SK-N-SH (cell line): ENCODE data around the gene TBXT. TPM values are rescaled to one million over a fixed set of nuclear protein-coding genes. Genes with fewer than 3 reads are reported as not detected.

Experiments
- CTCF ChIA-PET: fragments of 300-600, 350-600 bp; formaldehyde crosslinking; extraction: SDS; loops from one replicate; lab custom pipeline; 2021; lab: Yijun Ruan, JAX
- POLR2A ChIA-PET: fragments of 350-600 bp; sonication (Branson Sonifier 250); formaldehyde crosslinking; extraction: SDS; loops from one replicate; lab custom pipeline; 2020; ENCODE audit warnings: antibody characterized with exemption, inconsistent platforms; lab: Yijun Ruan, JAX
- DNase-seq: peaks from one replicate; pipeline ENCODE4 v3.0.0; 2012
- H2AFZ ChIP-seq: fragments of 200-600 bp; sonication (generic); 2 replicates; pipeline ENCODE4 v1.8.1; 2016; ENCODE audit warnings: antibody characterized with exemption, mild to moderate bottlenecking, low read depth
- H3F3A ChIP-seq: fragments of 200-600 bp; sonication (generic); replicated peaks from 2 replicates; pipeline ENCODE3; 2016; ENCODE audit warnings: antibody characterized with exemption, mild to moderate bottlenecking; ENCODE audit not compliant: insufficient read depth
- H3K27ac ChIP-seq, 2 experiments: fragments of 200-500 bp in 1 of 2; fragments of 200-600 bp in 1 of 2; sonication (Bioruptor generic) in 1 of 2; sonication (generic), shearing (Covaris generic) in 1 of 2; 2 replicates each; pipeline versions ENCODE4 v1.5.1 to v1.6.1; 2014 to 2016; ENCODE audit warnings: low read depth in 2 of 2, inconsistent platforms in 1 of 2, low read length in 1 of 2, mild to moderate bottlenecking in 1 of 2, mixed read lengths in 1 of 2
- H3K27me3 ChIP-seq: fragments of 200-600 bp; sonication (generic), shearing (Covaris generic); 2 replicates; pipeline ENCODE4 v1.6.1; 2016; ENCODE audit warnings: mixed run types; ENCODE audit not compliant: insufficient read depth
- H3K36me3 ChIP-seq, 2 experiments: fragments of 200-500 bp in 1 of 2; fragments of 200-600 bp in 1 of 2; sonication (Bioruptor generic) in 1 of 2; sonication (generic) in 1 of 2; replicated peaks in 1 of 2; 2 replicates each; pipeline versions ENCODE3 to v1.5.1; 2014 to 2016; ENCODE audit warnings: low read length in 1 of 2, mild to moderate bottlenecking in 1 of 2; ENCODE audit not compliant: insufficient read depth in 2 of 2, control insufficient read depth in 1 of 2
- H3K4me1 ChIP-seq, 2 experiments: fragments of 200-500 bp in 1 of 2; fragments of 200-600 bp in 1 of 2; sonication (Bioruptor generic) in 1 of 2; sonication (generic), shearing (Covaris generic) in 1 of 2; 2 replicates each; pipeline versions ENCODE4 v1.5.1 to v1.6.1; 2014 to 2016; ENCODE audit warnings: low read depth in 1 of 2, low read length in 1 of 2, mixed run types in 1 of 2; ENCODE audit not compliant: insufficient read depth in 2 of 2, control insufficient read depth in 1 of 2
- H3K4me2 ChIP-seq: fragments of 200-600 bp; sonication (generic), shearing (Covaris generic); 2 replicates; pipeline ENCODE4 v1.6.1; 2017; ENCODE audit warnings: mixed run types
- H3K4me3 ChIP-seq, 2 experiments: fragments of 200-500 bp in 1 of 2; fragments of 200-600 bp in 1 of 2; sonication (Bioruptor generic) in 1 of 2; sonication (generic), shearing (Covaris generic) in 1 of 2; 2 replicates each; pipeline versions ENCODE4 v1.5.1 to v1.8.1; 2014 to 2016; ENCODE audit warnings: low read depth in 2 of 2, inconsistent platforms in 1 of 2, low read length in 1 of 2, mild to moderate bottlenecking in 1 of 2, mixed read lengths in 1 of 2, moderate library complexity in 1 of 2
- H3K79me2 ChIP-seq: fragments of 200-600 bp; sonication (generic); 2 replicates; pipeline ENCODE4 v1.8.1; 2017; ENCODE audit warnings: mild to moderate bottlenecking; ENCODE audit not compliant: insufficient read depth
- H3K9ac ChIP-seq: fragments of 200-600 bp; sonication (generic); 2 replicates; pipeline ENCODE4 v1.6.1; 2017; ENCODE audit warnings: mixed run types
- H3K9me2 ChIP-seq: fragments of 200-600 bp; sonication (generic); 2 replicates; pipeline ENCODE4 v1.6.1; 2017; ENCODE audit warnings: mixed run types
- H3K9me3 ChIP-seq: fragments of 200-600 bp; sonication (generic); 2 replicates; pipeline ENCODE4 v1.6.1; 2017; ENCODE audit warnings: mixed run types, mild to moderate bottlenecking, moderate library complexity
- H4K20me1 ChIP-seq: fragments of 200-600 bp; sonication (generic); 2 replicates; pipeline ENCODE4 v1.6.1; 2017; ENCODE audit warnings: mild to moderate bottlenecking, mixed run types; ENCODE audit not compliant: insufficient read depth
- CHD2 ChIP-seq: fragments of 150-350 bp; IDR thresholded peaks from 2 replicates; pipeline ENCODE4 v1.6.1; 2018; ENCODE audit warnings: low read length; ENCODE audit not compliant: partially characterized antibody
- CTCF ChIP-seq: fragments of 200-600 bp; sonication (generic); IDR thresholded peaks from 2 replicates; pipeline ENCODE4 v1.6.1; 2017; ENCODE audit warnings: antibody characterized with exemption, mild to moderate bottlenecking, moderate library complexity
- ELF1 ChIP-seq: IDR thresholded peaks from 2 replicates; pipeline ENCODE4 v1.4.0; 2012
- EP300 ChIP-seq, 2 experiments: IDR thresholded peaks; 2 replicates each; pipeline versions ENCODE4 v1.4.0 to v1.6.1; 2012; ENCODE audit warnings: borderline replicate concordance in 1 of 2, low read depth in 1 of 2, low read length in 1 of 2
- EZH2phosphoT487 ChIP-seq: fragments of 200-600 bp; sonication (generic); IDR thresholded peaks from 2 replicates; pipeline ENCODE4 v1.6.1; 2017; ENCODE audit warnings: low read depth, mixed run types, mild to moderate bottlenecking, antibody characterized with exemption, moderate library complexity, borderline replicate concordance
- FOSL2 ChIP-seq: IDR thresholded peaks from 2 replicates; pipeline ENCODE4 v1.4.0; 2012; ENCODE audit warnings: low read depth, mild to moderate bottlenecking, moderate library complexity, borderline replicate concordance
- GABPA ChIP-seq: IDR thresholded peaks from 2 replicates; pipeline ENCODE4 v1.4.0; 2012; ENCODE audit warnings: low read depth, mild to moderate bottlenecking
- IRF3 ChIP-seq: fragments of 150-350 bp; IDR thresholded peaks from 2 replicates; pipeline ENCODE4 v1.6.1; 2016; ENCODE audit warnings: mild to moderate bottlenecking, low read depth, low read length
- JUND ChIP-seq: IDR thresholded peaks from 2 replicates; pipeline ENCODE4 v1.4.0; 2012
- MEF2A ChIP-seq: IDR thresholded peaks from 2 replicates; pipeline ENCODE4 v1.4.0; 2012; ENCODE audit warnings: low read depth, borderline replicate concordance
- NFIC ChIP-seq: IDR thresholded peaks from 2 replicates; pipeline ENCODE4 v1.4.0; 2012; ENCODE audit warnings: borderline replicate concordance
- PBX3 ChIP-seq: IDR thresholded peaks from 2 replicates; pipeline ENCODE4; 2012
- POLR2AphosphoS5 ChIP-seq: IDR thresholded peaks from 2 replicates; pipeline ENCODE4 v1.6.1; 2012; ENCODE audit warnings: low read depth, low read length
- RAD21 ChIP-seq: IDR thresholded peaks from 2 replicates; pipeline ENCODE4 v1.6.1; 2012; ENCODE audit warnings: mild to moderate bottlenecking, low read length
- RCOR1 ChIP-seq: fragments of 150-350 bp; IDR thresholded peaks from 2 replicates; pipeline ENCODE4 v1.6.1; 2017; ENCODE audit warnings: antibody characterized with exemption, low read length
- RXRA ChIP-seq: IDR thresholded peaks from 2 replicates; pipeline ENCODE4 v1.4.0; 2012; ENCODE audit warnings: low read depth, mild to moderate bottlenecking, borderline replicate concordance
- SMC3 ChIP-seq: IDR thresholded peaks from 2 replicates; pipeline ENCODE4 v1.6.1; 2012; ENCODE audit warnings: low read depth, low read length, improper control_type of control experiment
- TCF12 ChIP-seq: IDR thresholded peaks from 2 replicates; pipeline ENCODE4 v1.4.0; 2012
- USF2 ChIP-seq: fragments of 150-350 bp; IDR thresholded peaks from 2 replicates; pipeline ENCODE4 v1.6.1; 2017; ENCODE audit warnings: antibody characterized with exemption, low read length, low read depth, borderline replicate concordance
- YY1 ChIP-seq: IDR thresholded peaks from 2 replicates; pipeline ENCODE4 v1.4.0; 2012; ENCODE audit warnings: low read depth, mild to moderate bottlenecking
- ZBTB33 ChIP-seq: IDR thresholded peaks from 2 replicates; pipeline ENCODE4 v1.4.0; 2012; ENCODE audit warnings: low read depth, borderline replicate concordance
- WGBS: methylation state at CpG from one replicate; pipeline ENCODE4 v1.1.6; 2017; ENCODE audit warnings: low lambda C conversion rate; 5-methylcytosine and 5-hydroxymethylcytosine counted together
- polyA plus RNA-seq, 3 experiments: library from polyadenylated mRNA; depleted of rRNA; stranded (reverse); fragments of >200 nt; gene quantifications; 2 replicates each; pipeline ENCODE4 v1.2.3, GENCODE V29; 2012

TBXT gene
- polyA plus RNA-seq, 1 of the 3 experiments (the other 2 are of a cell fraction): not detected

- TF ChIP-seq IRF3: no peak
- Histone ChIP-seq H3K27ac (no peak overlapping the region), H3K9me2 (no peaks in the 10 kb centered on the region), H3K79me2 (no peaks in the 10 kb centered on the region), H3K27me3 (peaks cover 37% of the 10 kb centered on the region; the same call in 1 of the 2 replicates), H3K9ac (no peak overlapping the region), H4K20me1 (no peaks in the 10 kb centered on the region), H3K36me3 (no peaks in the 10 kb centered on the region), H3K4me1 (peaks cover 0 to 3% of the 10 kb centered on the region in 2 experiments; a peak in 2 of 4 replicates), H3K9me3 (no peaks in the 10 kb centered on the region), H2AFZ (no peak overlapping the region), H3K4me3 (no peak overlapping the region), H3K4me2 (no peak overlapping the region), H3F3A (no peaks in the 10 kb centered on the region)
- CTCF ChIA-PET: no interaction called here
- 5% methylated on average over 5 of the region's 5 CpGs for WGBS
- DNase-seq: no peak
- POLR2A ChIA-PET: no interaction called here
These were observed 6.4 kb upstream of the TBXT start for GRCh38 chr6:166174031-166174430.

- no peaks in the 10 kb centered on the region for H3K36me3 ChIP-seq
- ChIA-PET CTCF (no interaction called here), POLR2A (no interaction called here)
- no peaks in the 10 kb centered on the region for H4K20me1 ChIP-seq
- no peak overlapping the region for H2AFZ ChIP-seq
- TF ChIP-seq FOSL2: no peak
- TF ChIP-seq ELF1: no peak
- TF ChIP-seq CHD2: no peak
- no peak for TF ChIP-seq SMC3
- TF ChIP-seq EP300 (IDR thresholded peaks at IDR 0.05; ENCODE audit: borderline replicate concordance in 1 of 2, low read depth in 1 of 2, low read length in 1 of 2): no peak
- TF ChIP-seq JUND: no peak
- no peak for TF ChIP-seq RAD21
- no peak for TF ChIP-seq RXRA
- no peak for TF ChIP-seq CTCF
- TF ChIP-seq PBX3: no peak
- no peak for TF ChIP-seq EZH2phosphoT487
- TF ChIP-seq MEF2A: no peak
- TF ChIP-seq GABPA: no peak
- TF ChIP-seq POLR2AphosphoS5: no peak
- TF ChIP-seq TCF12: no peak
- no peak for TF ChIP-seq ZBTB33
- TF ChIP-seq NFIC: no peak
- TF ChIP-seq YY1: no peak
- TF ChIP-seq RCOR1: no peak
- no peak for TF ChIP-seq USF2
- no peak overlapping the region for H3K4me3 ChIP-seq
- under 1% methylated on average over 9 of the region's 9 CpGs for WGBS
- no peaks in the 10 kb centered on the region for H3F3A ChIP-seq
- H3K27me3 ChIP-seq: peaks cover 43% of the 10 kb centered on the region
- peak; percentile 49 for DNase-seq
- H3K9ac ChIP-seq: no peak overlapping the region
- no peaks in the 10 kb centered on the region for H3K79me2 ChIP-seq
- H3K4me1 ChIP-seq: peaks cover 0 to 3% of the 10 kb centered on the region in 2 experiments; a peak in 2 of 4 replicates
- H3K4me2 ChIP-seq: no peak overlapping the region
- no peaks in the 10 kb centered on the region for H3K9me2 ChIP-seq
- H3K27ac ChIP-seq: no peak overlapping the region
- no peaks in the 10 kb centered on the region for H3K9me3 ChIP-seq
These were observed 5.8 kb upstream of the TBXT start for GRCh38 chr6:166173281-166173951.
